Tibial artery (tissue), 4 donors: Measurements from ENCODE around the gene NEAT1.

Experiments used
- DNase-seq, 2 donors: peaks; one replicate each; pipeline ENCODE4 v3.0.0-alpha.2; 2019
- H3K27ac ChIP-seq, 2 donors: fragments of 200-600 bp; sonication (generic) in 1 of 2; 1 replicate in 1 of 2; 2 replicates in 1 of 2; pipeline ENCODE4 v1.5.1; 2018 to 2019; ENCODE audit warnings: mild to moderate bottlenecking in 1 of 2
- H3K27me3 ChIP-seq, 2 donors: fragments of 200-600 bp; sonication (generic) in 1 of 2; one replicate each; pipeline versions ENCODE4 v1.5.1 to v1.6.0; 2016 to 2019
- H3K36me3 ChIP-seq, 3 donors: fragments of 200-600 bp; sonication (generic) in 2 of 3; one replicate each; pipeline ENCODE4 v1.5.1; 2016 to 2019; ENCODE audit warnings: mild to moderate bottlenecking in 2 of 3
- H3K4me1 ChIP-seq, 4 donors: fragments of 200-600 bp; sonication (generic) in 2 of 4; 1 replicate in 3 of 4; 2 replicates in 1 of 4; pipeline ENCODE4 v1.5.1; 2016 to 2019
- H3K4me3 ChIP-seq, 2 donors: fragments of 200-600 bp; sonication (generic) in 1 of 2; 1 replicate in 1 of 2; 2 replicates in 1 of 2; pipeline ENCODE4 v1.5.1; 2018 to 2019; ENCODE audit warnings: mild to moderate bottlenecking in 2 of 2
- H3K9me3 ChIP-seq, 3 donors: fragments of 200-600 bp; sonication (generic) in 1 of 3; one replicate each; pipeline ENCODE4 v1.5.1; 2016 to 2019
- intact Hi-C: fragments of 100-400 bp; cut with DNase I; formaldehyde crosslinking; loops from one replicate; pipeline ENCODE4 v1.15.0; 2023; ENCODE audit warnings: low total_unique reads
- TF ChIP-seq, protein P1 (sequence below), 2 experiments: fragments of 200-600 bp in 1 of 2; fragments of 450-650 bp in 1 of 2; IDR thresholded peaks; one replicate each; pipeline ENCODE4 v1.5.1; 2017 to 2019; ENCODE audit warnings: antibody characterized with exemption in 2 of 2, mild to moderate bottlenecking in 1 of 2, moderate library complexity in 1 of 2

Gene NEAT1

DNA sequence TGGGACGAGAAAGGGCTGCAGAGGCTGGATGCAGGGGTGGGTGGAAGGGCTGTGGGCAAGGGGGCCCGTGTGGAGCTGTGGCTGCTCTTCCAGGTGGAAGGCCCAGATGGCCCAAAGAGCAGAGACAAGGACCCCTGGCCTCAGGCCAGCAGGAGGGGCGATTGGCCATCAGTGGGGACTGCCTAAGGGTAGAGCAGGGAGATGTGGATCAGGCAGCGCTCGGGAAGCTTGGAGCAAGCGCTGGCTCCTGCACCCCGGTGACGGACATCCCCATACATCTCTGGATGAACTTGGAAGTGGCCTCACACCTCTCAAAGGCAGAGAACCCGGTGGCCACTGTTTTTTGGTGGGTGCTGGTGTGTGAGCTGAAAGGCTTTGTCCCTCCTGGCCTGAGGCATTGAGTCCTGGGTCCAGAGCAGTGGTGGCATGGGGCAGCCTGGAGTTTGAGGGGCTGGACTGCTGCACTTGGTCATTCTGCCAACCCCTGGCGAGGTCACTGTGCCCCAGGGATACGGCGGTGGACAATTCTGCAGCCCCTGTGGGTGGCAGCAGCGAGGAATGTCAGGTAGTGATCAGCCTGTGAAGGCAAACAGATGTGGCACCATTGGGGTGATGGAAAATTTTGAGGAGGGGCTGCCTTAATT is 30.3 kb upstream of the NEAT1 start:
- H3K27ac ChIP-seq: no peak overlapping the region
- H3K4me3 ChIP-seq: no peak overlapping the region
- H3K9me3 ChIP-seq: no peaks in the 10 kb centered on the region
- intact Hi-C loops: no loop called here
- TF ChIP-seq, protein P1, sequence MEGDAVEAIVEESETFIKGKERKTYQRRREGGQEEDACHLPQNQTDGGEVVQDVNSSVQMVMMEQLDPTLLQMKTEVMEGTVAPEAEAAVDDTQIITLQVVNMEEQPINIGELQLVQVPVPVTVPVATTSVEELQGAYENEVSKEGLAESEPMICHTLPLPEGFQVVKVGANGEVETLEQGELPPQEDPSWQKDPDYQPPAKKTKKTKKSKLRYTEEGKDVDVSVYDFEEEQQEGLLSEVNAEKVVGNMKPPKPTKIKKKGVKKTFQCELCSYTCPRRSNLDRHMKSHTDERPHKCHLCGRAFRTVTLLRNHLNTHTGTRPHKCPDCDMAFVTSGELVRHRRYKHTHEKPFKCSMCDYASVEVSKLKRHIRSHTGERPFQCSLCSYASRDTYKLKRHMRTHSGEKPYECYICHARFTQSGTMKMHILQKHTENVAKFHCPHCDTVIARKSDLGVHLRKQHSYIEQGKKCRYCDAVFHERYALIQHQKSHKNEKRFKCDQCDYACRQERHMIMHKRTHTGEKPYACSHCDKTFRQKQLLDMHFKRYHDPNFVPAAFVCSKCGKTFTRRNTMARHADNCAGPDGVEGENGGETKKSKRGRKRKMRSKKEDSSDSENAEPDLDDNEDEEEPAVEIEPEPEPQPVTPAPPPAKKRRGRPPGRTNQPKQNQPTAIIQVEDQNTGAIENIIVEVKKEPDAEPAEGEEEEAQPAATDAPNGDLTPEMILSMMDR (IDR thresholded peaks at IDR 0.05): no peak
- no peaks in the 10 kb centered on the region for H3K27me3 ChIP-seq
- peaks cover 0 to 61% (median 36%) of the 10 kb centered on the region in 4 donors for H3K4me1 ChIP-seq
- peaks cover 9 to 67% (median 44%) of the 10 kb centered on the region in 3 donors for H3K36me3 ChIP-seq
- DNase-seq: no peak

DNA sequence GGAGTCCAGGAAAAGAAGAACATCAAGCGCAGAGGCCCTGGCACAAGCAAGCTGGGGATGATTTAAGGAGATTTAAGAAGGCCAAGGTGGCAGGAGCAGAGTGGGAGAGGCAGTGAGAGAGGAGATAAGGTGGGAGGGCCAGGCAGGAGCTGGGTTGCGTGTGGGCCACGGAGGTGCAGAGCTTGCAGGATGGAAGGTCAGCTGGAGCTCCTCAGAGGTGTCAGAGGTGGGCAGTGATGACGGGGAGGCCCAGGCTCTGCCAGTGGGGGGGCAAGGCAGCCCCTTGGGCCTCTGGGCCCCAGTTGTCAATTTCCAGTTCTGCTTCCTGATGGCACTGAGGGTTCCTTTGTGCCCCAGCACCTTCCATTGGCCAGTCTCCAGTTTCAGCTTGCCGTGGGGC is 29.7 kb upstream of the NEAT1 start:
- Histone ChIP-seq H3K27me3 (no peaks in the 10 kb centered on the region), H3K4me1 (peaks cover 0 to 55% (median 30%) of the 10 kb centered on the region in 4 donors), H3K4me3 (no peak overlapping the region), H3K9me3 (no peaks in the 10 kb centered on the region), H3K27ac (no peak overlapping the region), H3K36me3 (peaks cover 10 to 73% (median 50%) of the 10 kb centered on the region in 3 donors)
- TF ChIP-seq, protein P1 (IDR thresholded peaks at IDR 0.05): no peak
- no peak for DNase-seq
- intact Hi-C loops: no loop called here

DNA sequence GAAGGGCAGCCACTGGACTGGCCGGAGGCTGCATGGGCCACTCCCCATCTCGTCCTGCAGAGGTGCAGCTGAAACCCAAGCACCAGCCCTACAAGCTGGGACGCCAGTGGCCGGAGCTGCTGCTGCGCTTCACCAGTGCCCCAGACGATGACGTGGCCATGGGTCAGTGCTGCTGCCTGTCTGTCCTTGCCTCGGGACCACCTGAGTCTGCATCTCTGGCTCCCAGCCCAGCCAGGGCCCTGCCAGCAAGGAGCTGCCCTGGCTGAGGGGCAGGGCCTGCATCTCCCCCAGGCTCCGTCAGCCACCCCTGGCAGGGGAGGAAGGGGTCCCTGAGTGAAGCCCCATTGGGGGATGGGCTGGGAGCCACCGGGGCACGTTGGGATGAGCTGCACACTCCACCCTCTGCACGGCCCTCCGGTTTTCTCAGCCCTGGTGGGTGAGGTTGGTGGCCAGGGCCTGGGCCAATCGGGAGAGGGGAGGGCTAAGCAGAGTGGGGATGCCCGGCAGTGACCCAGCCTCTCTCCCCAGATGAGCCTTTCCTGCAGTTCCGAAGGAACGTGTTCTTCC is 29.0 kb upstream of the NEAT1 start:
- H3K27me3 ChIP-seq: no peaks in the 10 kb centered on the region
- intact Hi-C loops: no loop called here
- peaks cover 0 to 48% (median 26%) of the 10 kb centered on the region in 4 donors for H3K4me1 ChIP-seq
- DNase-seq: no peak
- H3K36me3 ChIP-seq: peaks cover 10 to 76% (median 57%) of the 10 kb centered on the region in 3 donors
- no peak overlapping the region for H3K4me3 ChIP-seq
- H3K27ac ChIP-seq: no peak overlapping the region
- TF ChIP-seq, protein P1 (IDR thresholded peaks at IDR 0.05): no peak
- H3K9me3 ChIP-seq: no peaks in the 10 kb centered on the region

DNA sequence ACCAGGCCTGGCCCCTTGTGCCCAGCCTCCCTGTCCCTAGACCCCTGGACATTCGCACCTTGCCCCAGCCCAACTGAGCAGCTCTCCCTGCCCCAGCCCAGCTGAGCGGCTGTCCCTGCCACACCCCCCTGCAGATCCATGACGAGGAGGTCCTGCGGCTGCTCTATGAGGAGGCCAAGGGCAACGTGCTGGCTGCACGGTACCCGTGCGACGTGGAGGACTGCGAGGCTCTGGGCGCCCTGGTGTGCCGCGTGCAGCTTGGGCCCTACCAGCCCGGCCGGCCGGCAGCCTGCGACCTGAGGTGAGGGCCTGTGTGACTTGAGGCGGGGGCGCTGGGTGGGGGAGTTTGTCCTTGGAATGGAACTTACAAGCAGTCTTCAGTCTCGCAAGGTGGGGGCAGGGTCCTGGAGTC is 28.5 kb upstream of the NEAT1 start:
- no peak for DNase-seq
- peaks cover 10 to 76% (median 59%) of the 10 kb centered on the region in 3 donors for H3K36me3 ChIP-seq
- intact Hi-C loops: no loop called here

DNA sequence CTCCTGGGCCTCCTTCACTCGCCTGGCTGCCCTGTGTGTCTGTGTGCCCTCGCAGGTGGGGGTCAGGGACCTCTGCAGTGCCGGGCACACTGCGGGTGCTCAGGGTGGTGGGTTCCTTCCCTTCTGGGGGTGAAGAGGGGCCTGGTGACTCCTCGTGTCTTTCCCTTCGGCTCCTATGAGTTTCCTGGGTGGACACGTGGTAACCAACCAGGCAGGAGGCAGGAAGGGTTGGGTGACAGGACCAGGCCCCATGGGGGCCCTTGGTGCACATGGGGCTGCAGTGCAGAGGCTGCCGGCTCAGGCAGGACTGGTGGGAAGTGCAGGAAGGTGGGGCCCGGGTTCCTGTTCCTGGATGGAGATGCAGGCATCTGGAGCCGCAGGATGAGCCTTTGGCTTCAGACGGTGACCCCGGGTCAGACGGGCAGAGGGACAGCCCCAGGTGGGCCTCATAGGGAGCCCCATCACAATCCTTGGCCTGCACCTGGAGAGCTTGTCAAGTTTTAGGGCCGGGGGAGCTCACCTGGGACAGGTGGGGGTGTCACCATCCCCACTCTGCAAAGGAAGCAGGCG is 26.6 kb upstream of the NEAT1 start:
- intact Hi-C loops: no loop called here
- Histone ChIP-seq H3K9me3 (no peaks in the 10 kb centered on the region), H3K36me3 (peaks cover 27 to 88% (median 78%) of the 10 kb centered on the region in 3 donors), H3K4me3 (no peak overlapping the region), H3K4me1 (peaks cover 0 to 24% (median 3%) of the 10 kb centered on the region in 4 donors), H3K27me3 (no peaks in the 10 kb centered on the region), H3K27ac (no peak overlapping the region)
- DNase-seq: no peak
- TF ChIP-seq, protein P1 (IDR thresholded peaks at IDR 0.05): no peak

More for the DNA sequence above, 28.5 kb upstream of the NEAT1 start:
- Histone ChIP-seq H3K4me3 (no peak overlapping the region), H3K27me3 (no peaks in the 10 kb centered on the region), H3K4me1 (peaks cover 0 to 43% (median 22%) of the 10 kb centered on the region in 4 donors), H3K9me3 (no peaks in the 10 kb centered on the region), H3K27ac (no peak overlapping the region)
- TF ChIP-seq, protein P1 (IDR thresholded peaks at IDR 0.05): no peak
